Endothelial cell of umbilical vein (primary cell): ENCODE data around the gene CACNA1A. TPM values are rescaled to one million over a fixed set of nuclear protein-coding genes. Genes with fewer than 3 reads are reported as not detected.

Source experiments
- BruUV-seq: library from RNA; stranded (reverse); fragments of 400-500 nt; replicated peaks from 2 replicates; lab custom pipeline; 2021; lab: Mats Ljungman, UMichigan
- CTCF ChIA-PET: fragments of 300-600, 350-600 bp; sonication (Branson Sonifier 250); formaldehyde crosslinking; loops from one replicate; lab custom pipeline; 2021; ENCODE audit warnings: antibody characterized with exemption, inconsistent platforms; lab: Charles Lee
- POLR2A ChIA-PET: fragments of 300-600, 350-600 bp; sonication (Branson Sonifier 250); formaldehyde crosslinking; loops from one replicate; lab custom pipeline; 2021; ENCODE audit warnings: antibody characterized with exemption, inconsistent platforms; lab: Charles Lee
- DNase-seq: peaks from one replicate; pipeline ENCODE4 v3.0.0-alpha.2; 2011; ENCODE audit warnings: low read depth, low spot score
- FAIRE-seq: peaks from 2 replicates; lab custom pipeline; 2011; peaks lifted over from hg19 to GRCh38; lab: Jason Lieb, UNC
- H2AFZ ChIP-seq: 2 replicates; pipeline ENCODE4 v1.6.0; 2012; ENCODE audit warnings: low read depth, low read length, control low read depth, inconsistent platforms
- H3K27ac ChIP-seq: 2 replicates; pipeline ENCODE4 v1.5.1; 2011; ENCODE audit warnings: low read depth, mild to moderate bottlenecking, control low read depth, low read length, moderate library complexity; ENCODE audit not compliant: insufficient read depth
- H3K27me3 ChIP-seq, 2 experiments: 2 replicates each; pipeline versions ENCODE4 v1.6.0 to v1.6.1; 2011; ENCODE audit warnings: low read length in 2 of 2, mixed read lengths in 1 of 2; ENCODE audit not compliant: control insufficient read depth in 2 of 2, insufficient read depth in 2 of 2
- H3K36me3 ChIP-seq, 2 experiments: 2 replicates in 1 of 2; 3 replicates in 1 of 2; pipeline ENCODE4 v1.5.1; 2011; ENCODE audit warnings: low read length in 2 of 2, mild to moderate bottlenecking in 1 of 2, moderate library complexity in 1 of 2; ENCODE audit not compliant: control insufficient read depth in 2 of 2, insufficient read depth in 2 of 2; ENCODE audit errors: extremely low read depth in 1 of 2
- H3K4me1 ChIP-seq: 3 replicates; pipeline ENCODE4 v1.5.1; 2011; ENCODE audit warnings: mild to moderate bottlenecking, low read length; ENCODE audit not compliant: control insufficient read depth, insufficient read depth; ENCODE audit errors: extremely low read depth
- H3K4me2 ChIP-seq: 2 replicates; pipeline ENCODE4 v1.6.1; 2011; ENCODE audit warnings: low read length, control low read depth, mixed read lengths; ENCODE audit not compliant: insufficient read depth
- H3K4me3 ChIP-seq, 3 experiments: fragments of 200-600 bp in 1 of 3; sonication (generic), shearing (Covaris generic) in 1 of 3; replicated peaks in 1 of 3; 2 replicates each; pipeline ENCODE4 v1.5.1; 2011 to 2016; ENCODE audit warnings: control low read depth in 3 of 3, low read length in 3 of 3, mild to moderate bottlenecking in 2 of 3, inconsistent platforms in 1 of 3, low read depth in 1 of 3, moderate library complexity in 1 of 3; ENCODE audit not compliant: insufficient read depth in 1 of 3
- H3K79me2 ChIP-seq: 2 replicates; pipeline ENCODE4 v1.6.0; 2012; ENCODE audit warnings: low read length, inconsistent platforms; ENCODE audit not compliant: control insufficient read depth, insufficient read depth
- H3K9ac ChIP-seq: replicated peaks from 2 replicates; pipeline ENCODE3; 2011; ENCODE audit warnings: low read length, control low read depth; ENCODE audit not compliant: insufficient read depth; ENCODE audit errors: extremely low read depth
- H3K9me1 ChIP-seq: replicated peaks from 3 replicates; pipeline ENCODE4 v1.6.0; 2011; ENCODE audit warnings: mild to moderate bottlenecking, low read length; ENCODE audit not compliant: control insufficient read depth, insufficient read depth; ENCODE audit errors: extremely low read depth
- H3K9me3 ChIP-seq: replicated peaks from 2 replicates; pipeline ENCODE4 v1.5.1; 2012; ENCODE audit warnings: low read length, inconsistent platforms; ENCODE audit not compliant: control insufficient read depth, insufficient read depth
- H4K20me1 ChIP-seq: replicated peaks from 2 replicates; pipeline ENCODE3; 2011; ENCODE audit warnings: mild to moderate bottlenecking, low read length; ENCODE audit not compliant: control insufficient read depth, insufficient read depth; ENCODE audit errors: extremely low read depth
- CTCF ChIP-seq, 2 donors: IDR thresholded peaks; 1 replicate in 1 of 2; 2 replicates in 1 of 2; pipeline ENCODE4 v1.5.1; 2011; ENCODE audit warnings: low read length in 2 of 2, mild to moderate bottlenecking in 2 of 2, moderate library complexity in 2 of 2, control low read depth in 1 of 2, inconsistent platforms in 1 of 2, low read depth in 1 of 2; ENCODE audit not compliant: insufficient read depth in 1 of 2; ENCODE audit errors: extremely low read depth in 1 of 2
- EZH2 ChIP-seq: IDR thresholded peaks from 2 replicates; pipeline ENCODE4 v1.6.1; 2012; ENCODE audit warnings: borderline replicate concordance, low read depth, mild to moderate bottlenecking, moderate library complexity, low read length, inconsistent platforms; ENCODE audit not compliant: severe bottlenecking
- FOS ChIP-seq: IDR thresholded peaks from 2 replicates; pipeline ENCODE4 v1.6.1; 2011; ENCODE audit warnings: mild to moderate bottlenecking, low read length, moderate library complexity, borderline replicate concordance; ENCODE audit not compliant: insufficient read depth
- GATA2 ChIP-seq: IDR thresholded peaks from 2 replicates; pipeline ENCODE4 v1.7.0; 2011; ENCODE audit warnings: low read depth, mild to moderate bottlenecking, moderate library complexity, mixed read lengths, low read length; ENCODE audit not compliant: insufficient read length, insufficient read depth
- JUN ChIP-seq: IDR thresholded peaks from 2 replicates; pipeline ENCODE4 v1.6.1; 2011; ENCODE audit warnings: borderline replicate concordance, low read depth; ENCODE audit not compliant: insufficient read length, insufficient read depth
- MAX ChIP-seq: IDR thresholded peaks from 2 replicates; pipeline ENCODE4 v1.6.1; 2011; ENCODE audit not compliant: insufficient read depth, insufficient read length
- MYC ChIP-seq: IDR thresholded peaks from one replicate; pipeline ENCODE4 v1.6.1; 2011; ENCODE audit warnings: mild to moderate bottlenecking, low read depth, low read length
- POLR2A ChIP-seq: IDR thresholded peaks from 2 replicates; pipeline ENCODE4 v1.6.1; 2012; ENCODE audit warnings: low read depth, mild to moderate bottlenecking, control low read depth, low read length
- POLR2AphosphoS5 ChIP-seq: IDR thresholded peaks from 2 replicates; pipeline ENCODE4 v1.6.1; 2012; ENCODE audit warnings: low read depth, mild to moderate bottlenecking, control low read depth, low read length, moderate library complexity; ENCODE audit not compliant: insufficient read depth
- dilution Hi-C: fragments of 300-500 bp; cut with MboI; formaldehyde crosslinking; loops from one replicate; pipeline ENCODE4 v1.15.0; 2019; ENCODE audit warnings: low sequenced_read_pairs; ENCODE audit not compliant: extremely low pct_ligation_motif_present
- intact Hi-C: fragments of 100-400 bp; cut with micrococcal nuclease; formaldehyde crosslinking; loops from one replicate; pipeline ENCODE4 v1.10.0; 2022
- polyA plus RNA-seq, 4 experiments: library from polyadenylated mRNA; depleted of rRNA in 3 of 4; stranded (reverse) in 3 of 4; unstranded in 1 of 4; fragments of >200 nt; gene quantifications; 2 replicates each; pipeline versions ENCODE4 v1.2.1 to v1.2.3, GENCODE V29; 2011 to 2012; ENCODE audit warnings: missing spikeins in 1 of 4
- total RNA-seq: library from RNA; stranded (reverse); gene quantifications from 2 replicates; pipeline ENCODE4 v1.2.3, GENCODE V29; 2021

The CACNA1A gene
- total and polyA plus RNA-seq, 2 donors (not counting 3 experiments of a cell fraction or from before 2014, with no cell fraction given): 0.17 to 0.38 TPM

- FAIRE-seq: no peak
Observed at GRCh38 chr19:13301627-13302334, 204.5 kb downstream of the CACNA1A start.

More at GRCh38 chr19:13301627-13302334, 204.5 kb downstream of the CACNA1A start:
- Histone ChIP-seq H4K20me1 (no peaks in the 10 kb centered on the region), H3K4me2 (no peak overlapping the region), H3K36me3 (no peaks in the 10 kb centered on the region), H3K9me3 (no peaks in the 10 kb centered on the region), H3K4me1 (no peaks in the 10 kb centered on the region), H3K79me2 (no peaks in the 10 kb centered on the region), H3K27ac (no peak overlapping the region), H2AFZ (no peak overlapping the region), H3K9me1 (no peaks in the 10 kb centered on the region), H3K27me3 (peaks cover 2% of the 10 kb centered on the region in 2 experiments), H3K9ac (no peak overlapping the region), H3K4me3 (no peak overlapping the region)
- intact Hi-C loops (no loop called here), dilution Hi-C loops (no loop called here)
- POLR2A ChIA-PET: no interaction called here
- no peak for TF ChIP-seq MAX
- no peak for TF ChIP-seq FOS
- no peak for TF ChIP-seq POLR2AphosphoS5
- no peak for TF ChIP-seq CTCF (IDR thresholded peaks at IDR 0.05; ENCODE audit: extremely low read depth in 1 of 2, insufficient read depth in 1 of 2, low read depth in 1 of 2, low read length in 2 of 2)
- TF ChIP-seq GATA2: no peak
- no peak for TF ChIP-seq EZH2
- TF ChIP-seq MYC: no peak
- TF ChIP-seq POLR2A: no peak
- no peak for TF ChIP-seq JUN
- no peak for DNase-seq
- CTCF ChIA-PET: no interaction called here
- BruUV-seq: no TSS peak
